Measurements from ENCODE around the gene VIL1.

Gene VIL1

GRCh38 chr2:218397820-218398436, 21.0 kb upstream of the VIL1 start:
- Histone ChIP-seq H3K4me3 (peak overlapping the region; percentile 91 to 99), H3K27me3 (no peaks in the 10 kb centered on the region), H3K36me3 (peaks cover 9 to 26% (median 20%) of the 10 kb centered on the region in 3 donors), H3K4me1 (peaks cover 0 to 40% (median 29%) of the 10 kb centered on the region in 4 donors), H3K27ac (peak overlapping the region; percentile 100), H3K9me3 (no peaks in the 10 kb centered on the region)
- intact Hi-C loops (cut with DNase I; ENCODE audit: low total_unique reads) = loop anchor here (5.0 kb wide), 1 partner anchor 111 kb away; no protein-coding TSS in a partner anchor
- peak; percentile 79 to 91 for DNase-seq
- no peak for TF ChIP-seq CTCF (IDR thresholded peaks at IDR 0.05)

- Histone ChIP-seq H3K27ac (peak overlapping the region; percentile 100), H3K4me1 (peaks cover 0 to 44% (median 32%) of the 10 kb centered on the region in 4 donors), H3K9me3 (no peaks in the 10 kb centered on the region), H3K36me3 (peaks cover 16 to 34% (median 27%) of the 10 kb centered on the region in 3 donors), H3K4me3 (peak overlapping the region; percentile 91 to 99), H3K27me3 (no peaks in the 10 kb centered on the region)
- peak; percentile 83 to 96 for DNase-seq
- intact Hi-C loops (cut with DNase I; ENCODE audit: low total_unique reads) = loop anchor here (5.0 kb wide), 1 partner anchor 111 kb away; no protein-coding TSS in a partner anchor
- no peak for TF ChIP-seq CTCF (IDR thresholded peaks at IDR 0.05)
These were observed 20.2 kb upstream of the VIL1 start for GRCh38 chr2:218398437-218399390.

GRCh38 chr2:218399391-218400166, 19.3 kb upstream of the VIL1 start, which contains the start of gene CTDSP1:
TSS of gene CTDSP1 (plus strand) at chr2:218399868. CDS start at chr2:218400091, 223 bp downstream.
- Histone ChIP-seq H3K4me1 (peaks cover 0 to 49% (median 38%) of the 10 kb centered on the region in 4 donors), H3K27ac (peak within 1 kb of the TSS; percentile 100), H3K9me3 (no peaks in the 10 kb centered on the region), H3K36me3 (peaks cover 20 to 42% (median 36%) of the 10 kb centered on the region in 3 donors), H3K27me3 (no peaks in the 10 kb centered on the region), H3K4me3 (peak within 1 kb of the TSS; percentile 91 to 99)
- intact Hi-C loops (cut with DNase I; ENCODE audit: low total_unique reads) = loop anchor here (5.0 kb wide), 1 partner anchor 112 kb away; no protein-coding TSS in a partner anchor
- peak in 1 of 2 experiments; percentile 21 for TF ChIP-seq CTCF (IDR thresholded peaks at IDR 0.05)
- peak; percentile 97 to 98 for DNase-seq

- TF ChIP-seq CTCF (IDR thresholded peaks at IDR 0.05) = no peak
- peaks cover 0 to 55% (median 42%) of the 10 kb centered on the region in 4 donors for H3K4me1 ChIP-seq
These were observed 18.6 kb upstream of the VIL1 start for GRCh38 chr2:218400167-218400929.

More at GRCh38 chr2:218400167-218400929, 18.6 kb upstream of the VIL1 start:
- Histone ChIP-seq H3K27me3 (no peaks in the 10 kb centered on the region), H3K4me3 (peak overlapping the region; percentile 91 to 99), H3K36me3 (peaks cover 23 to 50% (median 40%) of the 10 kb centered on the region in 3 donors), H3K9me3 (no peaks in the 10 kb centered on the region), H3K27ac (peak overlapping the region; percentile 100)
- intact Hi-C loops (cut with DNase I; ENCODE audit: low total_unique reads) = no loop called here
- DNase-seq = peak; percentile 51 to 80
